ENCODE results near the gene SLC2A11. TPM values are rescaled to one million over a fixed set of nuclear protein-coding genes. Genes with fewer than 3 reads are reported as not detected.
A peak's percentile ranks its signal among the peaks of the same experiment; 100 is the strongest.
"Not testable (repeated sequence)": the region's sequence is repeated elsewhere in the genome, so short reads cannot be mapped to it uniquely, and the experiment has no call there.

Gene SLC2A11
- total RNA-seq, 1 experiment from 2014 or later, result 45.6 TPM

DNA sequence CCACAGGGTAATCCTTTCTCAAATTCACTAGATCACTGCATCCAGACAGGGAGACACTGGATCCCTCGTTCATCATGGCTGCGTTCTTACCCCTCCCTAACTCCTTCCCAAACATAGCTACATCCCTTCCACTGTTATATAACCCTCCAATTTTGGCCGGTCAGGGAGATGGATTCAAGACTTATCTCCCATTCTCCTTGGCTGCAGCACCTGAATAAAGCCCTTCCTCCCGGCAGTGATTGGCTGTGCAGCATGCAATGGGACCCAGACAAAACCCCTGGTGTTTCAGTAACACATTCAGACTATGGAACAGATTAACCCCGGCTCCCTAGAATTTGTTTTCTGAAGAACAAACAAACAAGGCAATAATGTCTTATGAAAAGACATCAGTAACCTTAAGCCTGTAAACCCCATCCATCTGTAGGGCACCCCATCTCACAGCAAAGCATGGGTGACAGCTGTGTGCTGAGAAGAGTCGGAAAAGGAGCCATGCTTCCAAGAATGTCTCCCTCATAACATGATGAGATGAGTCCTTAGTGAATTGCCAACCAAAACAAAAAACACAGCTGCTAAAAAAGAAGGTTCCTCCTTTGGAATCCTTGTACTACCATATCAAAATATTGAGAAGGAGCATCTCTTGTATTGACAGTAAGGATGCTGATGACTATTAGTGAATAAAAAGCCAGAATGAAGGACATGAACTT, 41.5 kb downstream of the SLC2A11 start:
- Histone ChIP-seq H3K4me1 (ENCODE audit: low read length) (peaks cover 14% of the 10 kb centered on the region), H3K4me3 (ENCODE audit: low read length) (no peak overlapping the region), H3K9me3 (ENCODE audit: low read length) (no peaks in the 10 kb centered on the region), H2AFZ (ENCODE audit: low read length) (no peak overlapping the region), H3K9ac (ENCODE audit: low read length) (no peak overlapping the region), H3K27ac (ENCODE audit: low read length) (no peak overlapping the region), H4K20me1 (ENCODE audit: insufficient read depth, low read depth, low read length) (peaks cover 19% of the 10 kb centered on the region), H3K36me3 (ENCODE audit: insufficient read depth, low read length) (peaks cover 27% of the 10 kb centered on the region), H3K9me2 (replicated peaks; ENCODE audit: insufficient read depth, low read length) (no peaks in the 10 kb centered on the region), H3K79me2 (ENCODE audit: low read length) (peaks cover 17% of the 10 kb centered on the region), H3K4me2 (ENCODE audit: low read depth, low read length, poor library complexity, severe bottlenecking) (no peak overlapping the region), H3K27me3 (ENCODE audit: low read length) (no peaks in the 10 kb centered on the region)
- DNase-seq, result peak; percentile 55

- not testable (repeated sequence) for H3K27ac ChIP-seq (ENCODE audit: low read length); H3K27me3 ChIP-seq (ENCODE audit: low read length); H3K79me2 ChIP-seq (ENCODE audit: low read length); DNase-seq; H3K9ac ChIP-seq (ENCODE audit: low read length); H3K9me3 ChIP-seq (ENCODE audit: low read length); H3K9me2 ChIP-seq (replicated peaks; ENCODE audit: insufficient read depth, low read length); H3K4me3 ChIP-seq (ENCODE audit: low read length); H3K4me2 ChIP-seq (ENCODE audit: low read depth, low read length, poor library complexity, severe bottlenecking); H2AFZ ChIP-seq (ENCODE audit: low read length)
- H4K20me1 ChIP-seq (ENCODE audit: insufficient read depth, low read depth, low read length), result peaks cover 19% of the 10 kb centered on the region
- peaks cover 21% of the 10 kb centered on the region for H3K36me3 ChIP-seq (ENCODE audit: insufficient read depth, low read length)
- H3K4me1 ChIP-seq (ENCODE audit: low read length), result peaks cover 13% of the 10 kb centered on the region
Measured at GRCh38 chr22:23900227-23900626, 42.6 kb downstream of the SLC2A11 start.

- Histone ChIP-seq H3K9me3 (ENCODE audit: low read length) (no peaks in the 10 kb centered on the region), H4K20me1 (ENCODE audit: insufficient read depth, low read depth, low read length) (peaks cover 7% of the 10 kb centered on the region; the same call in 1 of the 2 replicates), H3K9ac (ENCODE audit: low read length) (no peak overlapping the region), H3K4me2 (ENCODE audit: low read depth, low read length, poor library complexity, severe bottlenecking) (no peak overlapping the region), H3K79me2 (ENCODE audit: low read length) (no peaks in the 10 kb centered on the region), H2AFZ (ENCODE audit: low read length) (no peak overlapping the region), H3K4me1 (ENCODE audit: low read length) (no peaks in the 10 kb centered on the region), H3K27ac (ENCODE audit: low read length) (no peak overlapping the region), H3K4me3 (ENCODE audit: low read length) (no peak overlapping the region), H3K27me3 (ENCODE audit: low read length) (no peaks in the 10 kb centered on the region), H3K36me3 (ENCODE audit: insufficient read depth, low read length) (peaks cover 7% of the 10 kb centered on the region), H3K9me2 (replicated peaks; ENCODE audit: insufficient read depth, low read length) (no peaks in the 10 kb centered on the region)
- DNase-seq, result no peak
Measured at GRCh38 chr22:23901600-23901999, 43.9 kb downstream of the SLC2A11 start.

- Histone ChIP-seq H3K36me3 (ENCODE audit: insufficient read depth, low read length) (no peaks in the 10 kb centered on the region), H3K4me3 (ENCODE audit: low read length) (no peak overlapping the region), H3K27ac (ENCODE audit: low read length) (no peak overlapping the region), H3K27me3 (ENCODE audit: low read length) (no peaks in the 10 kb centered on the region), H2AFZ (ENCODE audit: low read length) (no peak overlapping the region), H3K9me2 (replicated peaks; ENCODE audit: insufficient read depth, low read length) (no peaks in the 10 kb centered on the region), H4K20me1 (ENCODE audit: insufficient read depth, low read depth, low read length) (no peaks in the 10 kb centered on the region), H3K79me2 (ENCODE audit: low read length) (no peaks in the 10 kb centered on the region), H3K9ac (ENCODE audit: low read length) (no peak overlapping the region), H3K4me1 (ENCODE audit: low read length) (no peaks in the 10 kb centered on the region), H3K9me3 (ENCODE audit: low read length) (no peaks in the 10 kb centered on the region), H3K4me2 (ENCODE audit: low read depth, low read length, poor library complexity, severe bottlenecking) (no peak overlapping the region)
- DNase-seq, result no peak
Measured at GRCh38 chr22:23903328-23903971, 45.8 kb downstream of the SLC2A11 start.

DNA sequence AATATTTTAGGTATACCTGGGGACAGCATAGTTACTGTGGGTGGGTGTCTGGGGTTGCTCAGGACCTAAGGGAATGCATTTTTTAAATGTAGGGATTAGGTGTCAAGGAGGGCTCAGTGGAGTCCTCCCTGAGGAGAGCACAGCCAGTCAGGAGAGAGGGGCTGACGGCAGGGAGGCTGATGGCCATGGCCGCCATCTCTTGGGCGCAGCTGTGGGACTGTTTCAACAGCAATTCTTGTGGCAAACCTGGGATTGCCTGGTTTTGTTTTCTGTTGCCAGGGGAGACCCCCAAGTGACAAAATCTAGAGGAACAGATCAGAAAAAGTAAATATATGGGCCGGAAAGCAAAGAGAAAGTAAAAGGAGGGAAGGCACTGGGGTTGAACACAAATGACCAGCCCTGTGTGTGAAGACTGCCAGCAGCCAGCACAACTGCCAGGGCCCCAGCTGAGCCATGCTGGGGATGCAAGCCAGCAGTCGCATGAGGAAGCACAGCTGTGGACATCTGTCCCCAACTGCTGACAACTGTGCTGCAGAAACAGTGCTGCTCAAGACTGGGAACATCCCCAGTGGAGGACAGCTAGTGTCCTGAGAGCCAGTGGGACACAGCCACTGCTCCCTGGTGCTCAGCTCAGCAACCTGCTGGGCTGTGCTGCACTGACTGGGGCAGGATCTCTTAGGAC, 47.0 kb downstream of the SLC2A11 start:
- H3K9ac ChIP-seq (ENCODE audit: low read length), result no peak overlapping the region
- no peaks in the 10 kb centered on the region for H3K36me3 ChIP-seq (ENCODE audit: insufficient read depth, low read length)
- no peaks in the 10 kb centered on the region for H3K27me3 ChIP-seq (ENCODE audit: low read length)
- H3K4me3 ChIP-seq (ENCODE audit: low read length), result no peak overlapping the region
- no peak overlapping the region for H2AFZ ChIP-seq (ENCODE audit: low read length)
- no peaks in the 10 kb centered on the region for H4K20me1 ChIP-seq (ENCODE audit: insufficient read depth, low read depth, low read length)
- no peak overlapping the region for H3K27ac ChIP-seq (ENCODE audit: low read length)
- no peaks in the 10 kb centered on the region for H3K79me2 ChIP-seq (ENCODE audit: low read length)
- no peak for DNase-seq
- H3K4me1 ChIP-seq (ENCODE audit: low read length), result no peaks in the 10 kb centered on the region
- no peaks in the 10 kb centered on the region for H3K9me3 ChIP-seq (ENCODE audit: low read length)
- no peaks in the 10 kb centered on the region for H3K9me2 ChIP-seq (replicated peaks; ENCODE audit: insufficient read depth, low read length)
- H3K4me2 ChIP-seq (ENCODE audit: low read depth, low read length, poor library complexity, severe bottlenecking), result no peak overlapping the region

- DNase-seq, result no peak
- Histone ChIP-seq H3K27me3 (ENCODE audit: low read length) (no peaks in the 10 kb centered on the region), H3K4me2 (ENCODE audit: low read depth, low read length, poor library complexity, severe bottlenecking) (no peak overlapping the region), H3K9me3 (ENCODE audit: low read length) (no peaks in the 10 kb centered on the region), H3K79me2 (ENCODE audit: low read length) (no peaks in the 10 kb centered on the region), H3K27ac (ENCODE audit: low read length) (no peak overlapping the region), H3K4me1 (ENCODE audit: low read length) (no peaks in the 10 kb centered on the region), H3K9me2 (replicated peaks; ENCODE audit: insufficient read depth, low read length) (no peaks in the 10 kb centered on the region), H3K36me3 (ENCODE audit: insufficient read depth, low read length) (no peaks in the 10 kb centered on the region), H3K9ac (ENCODE audit: low read length) (no peak overlapping the region), H3K4me3 (ENCODE audit: low read length) (no peak overlapping the region), H4K20me1 (ENCODE audit: insufficient read depth, low read depth, low read length) (no peaks in the 10 kb centered on the region), H2AFZ (ENCODE audit: low read length) (no peak overlapping the region)
Measured at GRCh38 chr22:23906641-23907040, 49.0 kb downstream of the SLC2A11 start.

DNA sequence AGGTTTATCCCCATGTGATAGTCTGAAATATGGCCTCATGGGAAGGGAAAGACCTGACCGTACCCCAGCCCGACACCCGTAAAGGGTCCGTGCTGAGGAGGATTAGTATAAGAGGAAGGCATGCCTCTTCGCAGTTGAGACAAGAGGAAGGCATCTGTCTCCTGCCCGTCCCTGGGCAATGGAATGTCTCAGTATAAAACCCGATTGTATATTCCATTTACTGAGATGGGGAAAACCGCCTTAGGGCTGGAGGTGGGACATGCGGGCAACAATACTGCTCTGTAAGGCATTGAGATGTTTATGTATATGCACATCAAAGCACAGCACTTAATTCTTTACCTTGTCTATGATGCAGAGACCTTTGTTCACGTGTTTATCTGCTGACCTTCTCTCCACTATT, 49.7 kb downstream of the SLC2A11 start:
- not testable (repeated sequence) for H3K4me2 ChIP-seq (ENCODE audit: low read depth, low read length, poor library complexity, severe bottlenecking); H3K4me1 ChIP-seq (ENCODE audit: low read length); H4K20me1 ChIP-seq (ENCODE audit: insufficient read depth, low read depth, low read length); H3K9me2 ChIP-seq (replicated peaks; ENCODE audit: insufficient read depth, low read length); H3K27ac ChIP-seq (ENCODE audit: low read length); H3K4me3 ChIP-seq (ENCODE audit: low read length); H3K36me3 ChIP-seq (ENCODE audit: insufficient read depth, low read length); H3K27me3 ChIP-seq (ENCODE audit: low read length); DNase-seq; H3K9ac ChIP-seq (ENCODE audit: low read length); H2AFZ ChIP-seq (ENCODE audit: low read length); H3K79me2 ChIP-seq (ENCODE audit: low read length); H3K9me3 ChIP-seq (ENCODE audit: low read length)

- Histone ChIP-seq H4K20me1 (ENCODE audit: insufficient read depth, low read depth, low read length) (no peaks in the 10 kb centered on the region), H3K4me3 (ENCODE audit: low read length) (no peak overlapping the region), H3K4me1 (ENCODE audit: low read length) (peaks cover 10% of the 10 kb centered on the region), H3K9me3 (ENCODE audit: low read length) (no peaks in the 10 kb centered on the region), H3K27me3 (ENCODE audit: low read length) (no peaks in the 10 kb centered on the region), H2AFZ (ENCODE audit: low read length) (no peak overlapping the region), H3K9ac (ENCODE audit: low read length) (no peak overlapping the region), H3K4me2 (ENCODE audit: low read depth, low read length, poor library complexity, severe bottlenecking) (no peak overlapping the region), H3K27ac (ENCODE audit: low read length) (no peak overlapping the region), H3K79me2 (ENCODE audit: low read length) (no peaks in the 10 kb centered on the region; the same call in 1 of the 2 replicates), H3K36me3 (ENCODE audit: insufficient read depth, low read length) (no peaks in the 10 kb centered on the region), H3K9me2 (replicated peaks; ENCODE audit: insufficient read depth, low read length) (no peaks in the 10 kb centered on the region)
- no peak for DNase-seq
Measured at GRCh38 chr22:23908587-23909205, 51.0 kb downstream of the SLC2A11 start.

Data from Karpas-422 (cell line).